ENCODE results near the gene PITPNC1. TPM values are rescaled to one million over a fixed set of nuclear protein-coding genes. Genes with fewer than 3 reads are reported as not detected.

PITPNC1 gene
- total and polyA plus RNA-seq, 2 of the 13 experiments (the other 11 are each of a cell fraction or from before 2014, with no cell fraction given), result 4.1 to 5.7 TPM

DNA sequence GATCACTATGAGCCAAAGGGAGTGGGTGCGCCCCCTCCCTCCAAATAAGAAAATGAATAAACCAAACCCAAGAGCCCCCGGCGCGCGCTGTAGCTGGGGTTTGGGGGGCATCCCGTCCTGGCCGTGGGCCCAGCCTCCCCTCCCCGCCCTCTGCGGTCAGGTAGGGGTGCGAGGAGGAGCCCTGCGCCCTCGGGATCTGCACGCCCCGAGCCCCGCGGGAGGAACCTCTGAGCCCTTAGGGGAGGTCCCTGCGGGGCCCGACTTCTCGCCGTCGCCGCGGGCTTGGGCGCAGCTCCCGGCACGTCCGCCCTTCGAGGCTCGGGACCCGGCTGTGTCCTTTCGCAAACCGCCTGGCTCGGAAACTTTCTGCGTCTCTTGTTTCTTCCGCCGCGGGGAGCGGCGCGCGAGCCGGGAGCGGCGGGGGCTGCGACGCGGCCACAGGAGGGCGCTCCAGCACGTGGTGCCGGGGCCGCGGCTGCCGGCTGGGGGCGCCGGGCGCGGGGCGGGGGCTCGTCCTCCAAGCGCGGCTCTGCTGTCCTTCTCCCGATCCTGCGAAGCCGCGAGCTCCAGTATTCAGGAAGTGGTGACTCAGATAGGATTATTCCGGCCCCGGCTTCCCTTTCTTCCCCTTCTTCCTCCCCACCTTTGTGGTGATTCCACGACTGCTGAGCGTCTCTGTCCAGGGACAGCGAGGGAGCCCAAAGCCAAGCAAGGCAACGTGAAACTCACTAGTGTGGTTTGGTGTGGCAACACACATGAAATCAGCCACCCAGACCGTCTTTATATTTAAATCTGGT is 1.6 kb downstream of the PITPNC1 start (continued):
- TF ChIP-seq ZNF3 (CRISPR knock-in tag; IDR thresholded peaks at IDR 0.05), result no peak
- TF ChIP-seq ZNF766 (CRISPR knock-in tag; IDR thresholded peaks at IDR 0.05; ENCODE audit: borderline replicate concordance), result no peak; the same call in 1 of the 2 replicates
- TF ChIP-seq, protein P1, sequence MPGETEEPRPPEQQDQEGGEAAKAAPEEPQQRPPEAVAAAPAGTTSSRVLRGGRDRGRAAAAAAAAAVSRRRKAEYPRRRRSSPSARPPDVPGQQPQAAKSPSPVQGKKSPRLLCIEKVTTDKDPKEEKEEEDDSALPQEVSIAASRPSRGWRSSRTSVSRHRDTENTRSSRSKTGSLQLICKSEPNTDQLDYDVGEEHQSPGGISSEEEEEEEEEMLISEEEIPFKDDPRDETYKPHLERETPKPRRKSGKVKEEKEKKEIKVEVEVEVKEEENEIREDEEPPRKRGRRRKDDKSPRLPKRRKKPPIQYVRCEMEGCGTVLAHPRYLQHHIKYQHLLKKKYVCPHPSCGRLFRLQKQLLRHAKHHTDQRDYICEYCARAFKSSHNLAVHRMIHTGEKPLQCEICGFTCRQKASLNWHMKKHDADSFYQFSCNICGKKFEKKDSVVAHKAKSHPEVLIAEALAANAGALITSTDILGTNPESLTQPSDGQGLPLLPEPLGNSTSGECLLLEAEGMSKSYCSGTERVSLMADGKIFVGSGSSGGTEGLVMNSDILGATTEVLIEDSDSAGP (CRISPR knock-in tag; IDR thresholded peaks at IDR 0.05; ENCODE audit: borderline replicate concordance), result no peak; the same call in 1 of the 2 replicates
- no peak for TF ChIP-seq ZNF569 (CRISPR knock-in tag; IDR thresholded peaks at IDR 0.05; ENCODE audit: borderline replicate concordance)
- no peak for TF ChIP-seq SNAI1 (CRISPR knock-in tag; IDR thresholded peaks at IDR 0.05; ENCODE audit: borderline replicate concordance)
- TF ChIP-seq ZNF841 (CRISPR knock-in tag; IDR thresholded peaks at IDR 0.05; ENCODE audit: borderline replicate concordance), result no peak
- TF ChIP-seq, protein P2, sequence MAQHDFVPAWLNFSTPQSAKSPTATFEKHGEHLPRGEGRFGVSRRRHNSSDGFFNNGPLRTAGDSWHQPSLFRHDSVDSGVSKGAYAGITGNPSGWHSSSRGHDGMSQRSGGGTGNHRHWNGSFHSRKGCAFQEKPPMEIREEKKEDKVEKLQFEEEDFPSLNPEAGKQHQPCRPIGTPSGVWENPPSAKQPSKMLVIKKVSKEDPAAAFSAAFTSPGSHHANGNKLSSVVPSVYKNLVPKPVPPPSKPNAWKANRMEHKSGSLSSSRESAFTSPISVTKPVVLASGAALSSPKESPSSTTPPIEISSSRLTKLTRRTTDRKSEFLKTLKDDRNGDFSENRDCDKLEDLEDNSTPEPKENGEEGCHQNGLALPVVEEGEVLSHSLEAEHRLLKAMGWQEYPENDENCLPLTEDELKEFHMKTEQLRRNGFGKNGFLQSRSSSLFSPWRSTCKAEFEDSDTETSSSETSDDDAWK (CRISPR knock-in tag; IDR thresholded peaks at IDR 0.05), result no peak
- TF ChIP-seq, protein P3, sequence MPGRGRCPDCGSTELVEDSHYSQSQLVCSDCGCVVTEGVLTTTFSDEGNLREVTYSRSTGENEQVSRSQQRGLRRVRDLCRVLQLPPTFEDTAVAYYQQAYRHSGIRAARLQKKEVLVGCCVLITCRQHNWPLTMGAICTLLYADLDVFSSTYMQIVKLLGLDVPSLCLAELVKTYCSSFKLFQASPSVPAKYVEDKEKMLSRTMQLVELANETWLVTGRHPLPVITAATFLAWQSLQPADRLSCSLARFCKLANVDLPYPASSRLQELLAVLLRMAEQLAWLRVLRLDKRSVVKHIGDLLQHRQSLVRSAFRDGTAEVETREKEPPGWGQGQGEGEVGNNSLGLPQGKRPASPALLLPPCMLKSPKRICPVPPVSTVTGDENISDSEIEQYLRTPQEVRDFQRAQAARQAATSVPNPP (CRISPR knock-in tag; IDR thresholded peaks at IDR 0.05), result no peak
- TF ChIP-seq TSC22D2 (CRISPR knock-in tag; IDR thresholded peaks at IDR 0.05; ENCODE audit: borderline replicate concordance), result no peak
- no peak for TF ChIP-seq ARNT (IDR thresholded peaks at IDR 0.05)
- no peak for TF ChIP-seq ZNF251 (CRISPR knock-in tag; IDR thresholded peaks at IDR 0.05)
- TF ChIP-seq ZBTB1 (CRISPR knock-in tag; IDR thresholded peaks at IDR 0.05; ENCODE audit: borderline replicate concordance), result no peak
- no peak for TF ChIP-seq THYN1 (CRISPR knock-in tag; IDR thresholded peaks at IDR 0.05; ENCODE audit: borderline replicate concordance, low read depth)
- no peak for TF ChIP-seq ZNF564 (CRISPR knock-in tag; IDR thresholded peaks at IDR 0.05)
- TF ChIP-seq IRF2 (CRISPR knock-in tag; IDR thresholded peaks at IDR 0.05), result no peak
- TF ChIP-seq, protein P4, sequence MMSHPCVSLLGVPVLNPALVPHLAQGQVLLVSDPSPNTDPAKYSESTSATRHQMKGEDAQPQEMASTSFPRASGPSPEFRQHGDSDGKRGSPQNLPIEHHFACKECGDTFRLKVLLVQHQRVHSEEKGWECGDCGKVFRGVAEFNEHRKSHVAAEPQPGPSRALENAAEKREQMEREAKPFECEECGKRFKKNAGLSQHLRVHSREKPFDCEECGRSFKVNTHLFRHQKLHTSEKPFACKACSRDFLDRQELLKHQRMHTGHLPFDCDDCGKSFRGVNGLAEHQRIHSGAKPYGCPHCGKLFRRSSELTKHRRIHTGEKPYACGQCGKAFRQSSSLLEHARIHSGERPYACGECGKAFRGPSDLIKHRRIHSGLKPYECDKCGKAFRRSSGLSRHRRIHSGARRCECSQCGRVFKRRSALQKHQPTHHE (CRISPR knock-in tag; IDR thresholded peaks at IDR 0.05; ENCODE audit: borderline replicate concordance), result 0 out of 2 replicates have a peak, but pooled peaks have one; percentile 46
- no peak; the same call in 1 of the 2 replicates for TF ChIP-seq TAF1 (CRISPR knock-in tag; IDR thresholded peaks at IDR 0.05)
